H9 (cell line): ENCODE data around the gene CDHR5. TPM values are rescaled to one million over a fixed set of nuclear protein-coding genes. Genes with fewer than 3 reads are reported as not detected.

Experiments
- DNase-seq: peaks from one replicate; pipeline ENCODE4 v3.0.0-alpha.2; 2017
- H2AFZ ChIP-seq: one replicate; pipeline ENCODE4 v1.6.1; 2013; ENCODE audit warnings: mild to moderate bottlenecking, low read length, control low read depth, moderate library complexity
- H2AK5ac ChIP-seq: 2 replicates; pipeline ENCODE4 v1.6.1; 2013; ENCODE audit warnings: low read length, control low read depth, mixed read lengths; ENCODE audit not compliant: insufficient read length
- H2BK120ac ChIP-seq: one replicate; pipeline ENCODE4 v1.6.1; 2013; ENCODE audit warnings: low read depth, mild to moderate bottlenecking, low read length, control low read depth, inconsistent platforms; ENCODE audit not compliant: poor library complexity, severe bottlenecking
- H2BK12ac ChIP-seq: 2 replicates; pipeline ENCODE4 v1.6.1; 2013; ENCODE audit warnings: low read length, control low read depth, mixed read lengths, low read depth; ENCODE audit not compliant: insufficient read length
- H2BK15ac ChIP-seq: 2 replicates; pipeline ENCODE4 v1.6.1; 2013; ENCODE audit warnings: low read depth, low read length, control low read depth
- H2BK20ac ChIP-seq: one replicate; pipeline ENCODE4 v1.6.1; 2013; ENCODE audit warnings: low read depth, mild to moderate bottlenecking, low read length, control low read depth, inconsistent platforms; ENCODE audit not compliant: poor library complexity, severe bottlenecking
- H2BK5ac ChIP-seq: 2 replicates; pipeline ENCODE4 v1.6.1; 2013; ENCODE audit warnings: low read length, control low read depth, mixed read lengths; ENCODE audit not compliant: insufficient read length
- H3K14ac ChIP-seq: 2 replicates; pipeline ENCODE4 v1.6.1; 2013; ENCODE audit warnings: low read length, control low read depth; ENCODE audit not compliant: insufficient read depth
- H3K18ac ChIP-seq: 2 replicates; pipeline ENCODE4 v1.6.1; 2013; ENCODE audit warnings: low read depth, mild to moderate bottlenecking, mixed read lengths, low read length, control low read depth; ENCODE audit not compliant: insufficient read length
- H3K23ac ChIP-seq: 2 replicates; pipeline ENCODE4 v1.6.1; 2013; ENCODE audit warnings: low read length, control low read depth, mixed read lengths, low read depth; ENCODE audit not compliant: insufficient read length
- H3K23me2 ChIP-seq: 2 replicates; pipeline ENCODE4 v1.6.1; 2013; ENCODE audit warnings: low read depth, mild to moderate bottlenecking, mixed read lengths, low read length, control low read depth; ENCODE audit not compliant: insufficient read length, poor library complexity, severe bottlenecking
- H3K27ac ChIP-seq: 2 replicates; pipeline ENCODE4 v1.5.1; 2013; ENCODE audit warnings: low read length, control low read depth, mixed read lengths, low read depth; ENCODE audit not compliant: insufficient read length
- H3K27me3 ChIP-seq: 2 replicates; pipeline ENCODE4 v1.6.1; 2013; ENCODE audit warnings: low read length, control low read depth, inconsistent platforms; ENCODE audit not compliant: insufficient read depth
- H3K4ac ChIP-seq: 2 replicates; pipeline ENCODE4 v1.6.1; 2013; ENCODE audit warnings: low read depth, mild to moderate bottlenecking, control low read depth, inconsistent platforms, low read length, moderate library complexity
- H3K4me1 ChIP-seq: 2 replicates; pipeline ENCODE4 v1.6.1; 2013; ENCODE audit warnings: low read length, control low read depth, inconsistent platforms; ENCODE audit not compliant: insufficient read depth
- H3K4me2 ChIP-seq: 2 replicates; pipeline ENCODE4 v1.6.1; 2013; ENCODE audit warnings: low read length, control low read depth, mixed read lengths; ENCODE audit not compliant: insufficient read length, insufficient read depth
- H3K56ac ChIP-seq: 2 replicates; pipeline ENCODE4 v1.6.1; 2013; ENCODE audit warnings: low read depth, mild to moderate bottlenecking, mixed read lengths, low read length, control low read depth; ENCODE audit not compliant: insufficient read length
- H3K79me1 ChIP-seq: 2 replicates; pipeline ENCODE4 v1.6.1; 2013; ENCODE audit warnings: low read depth, mild to moderate bottlenecking, moderate library complexity, low read length, control low read depth, inconsistent platforms; ENCODE audit not compliant: insufficient read depth, poor library complexity, severe bottlenecking
- H3K79me2 ChIP-seq: 2 replicates; pipeline ENCODE4 v1.6.1; 2013; ENCODE audit warnings: low read length, control low read depth, inconsistent platforms; ENCODE audit not compliant: insufficient read depth
- H3K9ac ChIP-seq: 2 replicates; pipeline ENCODE4 v1.6.1; 2013; ENCODE audit warnings: low read length, control low read depth, mixed read lengths; ENCODE audit not compliant: insufficient read length; ENCODE audit errors: extremely low read depth
- H3K9me3 ChIP-seq: one replicate; pipeline ENCODE4 v1.6.1; 2013; ENCODE audit warnings: low read depth, low read length, inconsistent platforms; ENCODE audit not compliant: control insufficient read depth
- H3T11ph ChIP-seq: one replicate; pipeline ENCODE4 v1.6.1; 2013; ENCODE audit warnings: mild to moderate bottlenecking, low read length, control low read depth, inconsistent platforms
- H4K20me1 ChIP-seq: one replicate; pipeline ENCODE4 v1.6.1; 2013; ENCODE audit not compliant: control insufficient read depth, insufficient read length, insufficient read depth
- H4K5ac ChIP-seq: 2 replicates; pipeline ENCODE4 v1.6.1; 2013; ENCODE audit warnings: low read depth, mild to moderate bottlenecking, mixed read lengths, low read length, control low read depth; ENCODE audit not compliant: insufficient read length
- H4K8ac ChIP-seq: replicated peaks from 2 replicates; pipeline ENCODE4 v1.6.1; 2013; ENCODE audit warnings: low read length, control low read depth, mixed read lengths, low read depth; ENCODE audit not compliant: insufficient read length
- H4K91ac ChIP-seq: 2 replicates; pipeline ENCODE4 v1.6.1; 2013; ENCODE audit warnings: low read depth, mild to moderate bottlenecking, moderate library complexity, mixed read lengths, low read length, control low read depth; ENCODE audit not compliant: insufficient read length
- H3K27ac Mint-ChIP-seq, 3 experiments: 2 replicates in 2 of 3; 3 replicates in 1 of 3; pipeline ENCODE4 v1.8.0; 2020 to 2021; ENCODE audit warnings: mixed read lengths in 3 of 3, mild to moderate bottlenecking in 1 of 3, moderate library complexity in 1 of 3
- H3K27me3 Mint-ChIP-seq: 2 replicates; pipeline ENCODE4 v1.8.0; 2021; ENCODE audit warnings: low read depth, mild to moderate bottlenecking, moderate library complexity, mixed read lengths
- H3K36me3 Mint-ChIP-seq, 3 experiments: 2 replicates in 2 of 3; 3 replicates in 1 of 3; pipeline ENCODE4 v1.8.0; 2020 to 2021; ENCODE audit warnings: low read depth in 3 of 3, mixed read lengths in 3 of 3; ENCODE audit not compliant: insufficient read depth in 1 of 3
- H3K4me1 Mint-ChIP-seq, 2 experiments: 2 replicates each; pipeline ENCODE4 v1.8.0; 2020; ENCODE audit warnings: mixed read lengths in 2 of 2
- H3K4me3 Mint-ChIP-seq, 2 experiments: 2 replicates in 1 of 2; 3 replicates in 1 of 2; pipeline ENCODE4 v1.8.0; 2020 to 2021; ENCODE audit warnings: mild to moderate bottlenecking in 2 of 2, mixed read lengths in 2 of 2, moderate library complexity in 1 of 2
- H3K9me3 Mint-ChIP-seq, 2 experiments: 2 replicates in 1 of 2; 3 replicates in 1 of 2; pipeline ENCODE4 v1.8.0; 2020; ENCODE audit warnings: mild to moderate bottlenecking in 2 of 2, mixed read lengths in 2 of 2, moderate library complexity in 1 of 2
- CTCF ChIP-seq: fragments of 200-600 bp; sonication (generic); conservative IDR thresholded peaks from 3 replicates; pipeline ENCODE4 v1.8.0; 2021; ENCODE audit warnings: antibody characterized with exemption, mild to moderate bottlenecking
- WGBS: extraction: QIAGEN DNeasy Blood & Tissue Kit; methylation state at CpG from one replicate; pipeline ENCODE4 v1.1.7; 2013; ENCODE audit warnings: missing lambda C conversion rate, low lambda C conversion rate, mixed read lengths; ENCODE audit not compliant: insufficient read length; ENCODE audit errors: extremely low coverage; 5-methylcytosine and 5-hydroxymethylcytosine counted together
- total RNA-seq: library from RNA; stranded (reverse); gene quantifications from 2 replicates; pipeline ENCODE4 v1.2.1, GENCODE V29; 2021

Gene CDHR5
- total RNA-seq, 1 experiment from 2014 or later: not detected

- Histone ChIP-seq H2BK12ac (no peak overlapping the region), H3K18ac (no peak overlapping the region), H4K8ac (no peak overlapping the region), H3K23me2 (peaks cover 8% of the 10 kb centered on the region), H3K79me1 (no peaks in the 10 kb centered on the region), H3K9me3 (no peaks in the 10 kb centered on the region), H2BK120ac (no peak overlapping the region), H3K4me1 (no peaks in the 10 kb centered on the region), H4K20me1 (no peaks in the 10 kb centered on the region), H2BK5ac (no peak overlapping the region), H3K23ac (no peak overlapping the region), H2BK20ac (no peak overlapping the region), H3T11ph (no peak overlapping the region), H3K56ac (no peak overlapping the region), H4K5ac (no peak overlapping the region), H3K4me2 (peak overlapping the region; percentile 22), H3K27me3 (no peaks in the 10 kb centered on the region), H3K14ac (no peak overlapping the region; the same call in 1 of the 2 replicates), H2AK5ac (no peak overlapping the region), H4K91ac (no peak overlapping the region), H3K9ac (no peak overlapping the region), H3K4ac (no peak overlapping the region), H3K27ac (no peak overlapping the region), H3K79me2 (no peaks in the 10 kb centered on the region), H2BK15ac (no peak overlapping the region), H2AFZ (no peak overlapping the region)
- H3K4me1 Mint-ChIP-seq: peaks cover 28 to 34% of the 10 kb centered on the region in 2 experiments
- no peak for TF ChIP-seq CTCF
- peaks cover 0 to 3% (median 0%) of the 10 kb centered on the region in 3 experiments; a peak in 3 of 7 replicates for H3K36me3 Mint-ChIP-seq
- H3K9me3 Mint-ChIP-seq: 0 out of 5 replicates have a peak, but pooled peaks cover 0 to 2% of the 10 kb centered on the region in 2 experiments
- peaks cover 6% of the 10 kb centered on the region for H3K27me3 Mint-ChIP-seq
- H3K27ac Mint-ChIP-seq: 0 out of 7 replicates have a peak overlapping the region, but pooled peaks of 1 of the 3 experiments have one; percentile 57
- peak overlapping the region; percentile 69 to 77 for H3K4me3 Mint-ChIP-seq
- no peak for DNase-seq
- WGBS: no CpG with 5 or more reads among the region's 36 CpGs
Measured at GRCh38 chr11:569158-569885, 55.4 kb downstream of the CDHR5 start.
